ENCODE data around the gene CHID1. TPM values are rescaled to one million over a fixed set of nuclear protein-coding genes. Genes with fewer than 3 reads are reported as not detected.
A peak's percentile ranks its signal among the peaks of the same experiment; 100 is the strongest.

CHID1 gene
- total RNA-seq, 6 experiments from 2014 or later: 61.1 to 157 (median 78.7) TPM

DNA sequence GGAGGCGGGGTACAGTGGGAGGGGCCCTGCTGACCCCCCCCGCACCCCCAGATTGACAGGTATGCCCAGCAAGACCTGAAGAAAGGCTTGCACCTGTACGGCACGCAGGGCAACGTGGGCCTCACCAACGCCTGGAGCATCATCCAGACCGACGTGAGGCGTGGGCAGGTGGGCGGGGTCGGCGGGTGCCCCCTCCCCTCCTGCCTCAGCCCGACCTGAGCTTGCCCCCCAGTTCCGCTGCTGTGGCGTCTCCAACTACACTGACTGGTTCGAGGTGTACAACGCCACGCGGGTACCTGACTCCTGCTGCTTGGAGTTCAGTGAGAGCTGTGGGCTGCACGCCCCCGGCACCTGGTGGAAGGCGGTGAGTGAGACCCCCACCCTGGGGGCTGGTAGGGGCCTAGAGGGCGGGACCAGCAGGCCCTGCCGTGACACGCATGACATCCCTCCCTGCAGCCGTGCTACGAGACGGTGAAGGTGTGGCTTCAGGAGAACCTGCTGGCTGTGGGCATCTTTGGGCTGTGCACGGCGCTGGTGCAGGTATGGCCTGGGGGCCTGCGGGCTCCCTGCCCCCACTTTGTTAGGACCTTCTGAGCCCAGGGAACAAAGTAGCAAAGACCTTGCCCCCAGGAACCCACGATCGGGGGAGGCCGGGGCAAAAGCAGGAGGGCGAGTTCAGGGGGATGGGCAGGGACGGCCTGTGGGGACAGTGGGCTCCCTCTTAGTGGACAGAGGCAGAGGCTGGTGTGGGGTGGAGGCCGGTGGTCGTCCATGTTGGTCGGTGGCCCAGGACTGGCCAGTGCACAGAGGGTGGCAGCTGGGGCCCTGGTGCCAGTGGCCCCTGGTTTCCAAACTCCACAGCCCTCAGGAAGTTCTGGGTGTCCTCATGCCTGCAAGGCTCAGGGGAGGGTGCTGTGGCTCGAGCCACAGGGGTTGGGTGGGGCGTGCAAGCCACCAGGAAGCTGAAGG lies 44.9 kb downstream of the CHID1 start:
- no peaks in the 10 kb centered on the region for H3K4me1 ChIP-seq
- no peak overlapping the region for H3K27ac ChIP-seq
- 63% methylated on average over 6 of the region's 41 CpGs for WGBS (ENCODE audit: insufficient coverage, low coverage, low lambda C conversion rate, missing lambda C conversion rate)
- intact Hi-C loops (cut with DNase I): no loop called here
- TF ChIP-seq, protein P1, sequence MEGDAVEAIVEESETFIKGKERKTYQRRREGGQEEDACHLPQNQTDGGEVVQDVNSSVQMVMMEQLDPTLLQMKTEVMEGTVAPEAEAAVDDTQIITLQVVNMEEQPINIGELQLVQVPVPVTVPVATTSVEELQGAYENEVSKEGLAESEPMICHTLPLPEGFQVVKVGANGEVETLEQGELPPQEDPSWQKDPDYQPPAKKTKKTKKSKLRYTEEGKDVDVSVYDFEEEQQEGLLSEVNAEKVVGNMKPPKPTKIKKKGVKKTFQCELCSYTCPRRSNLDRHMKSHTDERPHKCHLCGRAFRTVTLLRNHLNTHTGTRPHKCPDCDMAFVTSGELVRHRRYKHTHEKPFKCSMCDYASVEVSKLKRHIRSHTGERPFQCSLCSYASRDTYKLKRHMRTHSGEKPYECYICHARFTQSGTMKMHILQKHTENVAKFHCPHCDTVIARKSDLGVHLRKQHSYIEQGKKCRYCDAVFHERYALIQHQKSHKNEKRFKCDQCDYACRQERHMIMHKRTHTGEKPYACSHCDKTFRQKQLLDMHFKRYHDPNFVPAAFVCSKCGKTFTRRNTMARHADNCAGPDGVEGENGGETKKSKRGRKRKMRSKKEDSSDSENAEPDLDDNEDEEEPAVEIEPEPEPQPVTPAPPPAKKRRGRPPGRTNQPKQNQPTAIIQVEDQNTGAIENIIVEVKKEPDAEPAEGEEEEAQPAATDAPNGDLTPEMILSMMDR (IDR thresholded peaks at IDR 0.05): no peak
- TF ChIP-seq POLR2A (IDR thresholded peaks at IDR 0.05): no peak
- ATAC-seq (peak in 2 of 4 donors; percentile 1 to 3), DNase-seq (no peak)
- H3K36me3 ChIP-seq: no peaks in the 10 kb centered on the region
- H3K4me3 ChIP-seq: no peak overlapping the region
- H3K27me3 ChIP-seq: no peaks in the 10 kb centered on the region
- no peaks in the 10 kb centered on the region for H3K9me3 ChIP-seq

GRCh38 chr11:864898-865297 lies 45.7 kb downstream of the CHID1 start:
- intact Hi-C loops (cut with DNase I): no loop called here
- no peak overlapping the region for H3K4me3 ChIP-seq
- H3K9me3 ChIP-seq: no peaks in the 10 kb centered on the region
- WGBS (ENCODE audit: insufficient coverage, low coverage, low lambda C conversion rate, missing lambda C conversion rate): no CpG with 5 or more reads among the region's 11 CpGs
- TF ChIP-seq, protein P1 (IDR thresholded peaks at IDR 0.05): no peak
- no peak for TF ChIP-seq POLR2A (IDR thresholded peaks at IDR 0.05)
- no peaks in the 10 kb centered on the region for H3K27me3 ChIP-seq
- DNase-seq (no peak), ATAC-seq (no peak)
- no peak overlapping the region for H3K27ac ChIP-seq
- H3K36me3 ChIP-seq: no peaks in the 10 kb centered on the region
- no peaks in the 10 kb centered on the region for H3K4me1 ChIP-seq

GRCh38 chr11:863910-864827 lies 46.4 kb downstream of the CHID1 start:
- no CpG with 5 or more reads among the region's 31 CpGs for WGBS (ENCODE audit: insufficient coverage, low coverage, low lambda C conversion rate, missing lambda C conversion rate)
- Histone ChIP-seq H3K27me3 (no peaks in the 10 kb centered on the region), H3K9me3 (no peaks in the 10 kb centered on the region), H3K36me3 (no peaks in the 10 kb centered on the region), H3K4me1 (no peaks in the 10 kb centered on the region), H3K4me3 (no peak overlapping the region), H3K27ac (no peak overlapping the region)
- TF ChIP-seq, protein P1 (IDR thresholded peaks at IDR 0.05): no peak
- no peak for TF ChIP-seq POLR2A (IDR thresholded peaks at IDR 0.05)
- ATAC-seq (peak in 2 of 4 donors; percentile 3), DNase-seq (peak in 1 of 3 donors; percentile 26)
- intact Hi-C loops (cut with DNase I): no loop called here

DNA sequence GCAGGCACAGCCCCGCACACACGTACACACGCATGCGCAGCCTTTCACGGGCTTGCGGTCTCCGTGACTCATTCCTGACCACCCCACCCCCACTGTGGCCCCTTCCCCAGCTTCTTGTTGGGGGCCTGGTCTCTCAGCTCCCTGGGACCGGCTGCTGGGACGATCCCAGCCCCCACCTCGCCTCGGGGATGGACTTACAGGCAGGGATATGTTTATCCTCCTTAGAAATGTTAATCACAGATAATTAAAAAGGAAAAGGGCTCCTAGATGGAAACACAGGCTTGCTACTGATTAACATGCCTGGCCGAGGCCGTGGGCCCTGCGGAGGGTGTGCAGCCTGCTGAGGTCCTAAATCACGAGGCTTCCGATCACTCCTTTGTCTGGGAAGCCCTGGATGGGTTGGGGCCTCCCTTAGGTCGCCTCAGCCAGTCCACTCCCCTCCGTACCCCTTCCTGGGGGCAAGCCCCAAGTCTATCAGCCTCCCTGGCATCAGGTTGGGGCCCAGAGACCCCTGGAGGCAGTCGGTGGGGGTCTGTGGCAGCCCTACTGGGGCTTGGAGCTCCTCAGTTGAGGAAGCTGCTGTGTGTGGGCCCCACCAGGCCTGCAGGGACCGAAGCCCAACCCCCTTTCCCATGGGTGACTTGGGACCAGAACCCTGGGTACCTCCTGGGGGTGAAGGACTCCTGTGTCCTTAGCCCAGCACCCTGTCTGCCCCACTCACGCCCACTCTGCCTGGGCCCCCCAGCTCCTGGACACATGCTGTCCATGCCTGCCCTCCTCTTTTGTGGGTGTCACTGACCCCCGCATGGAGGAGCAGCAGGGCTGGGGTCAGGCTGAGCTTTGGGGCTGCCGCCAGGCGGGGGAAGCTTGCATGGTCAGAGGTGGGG lies 47.3 kb downstream of the CHID1 start:
- no peak for ATAC-seq
- no peak for DNase-seq
- 56% methylated on average over 3 of the region's 24 CpGs for WGBS (ENCODE audit: insufficient coverage, low coverage, low lambda C conversion rate, missing lambda C conversion rate)
- intact Hi-C loops (cut with DNase I): no loop called here
- no peak for TF ChIP-seq POLR2A (IDR thresholded peaks at IDR 0.05)
- TF ChIP-seq, protein P1 (IDR thresholded peaks at IDR 0.05): no peak
- H3K4me3 ChIP-seq: no peak overlapping the region
- no peaks in the 10 kb centered on the region for H3K36me3 ChIP-seq
- no peak overlapping the region for H3K27ac ChIP-seq
- no peaks in the 10 kb centered on the region for H3K4me1 ChIP-seq
- no peaks in the 10 kb centered on the region for H3K27me3 ChIP-seq
- no peaks in the 10 kb centered on the region for H3K9me3 ChIP-seq

Measured in right lobe of liver (tissue), 6 donors.